PFSK-1 (cell line): ENCODE data around the gene FASTK.

Experiments
- FOXP2 ChIP-seq: optimal IDR thresholded peaks from 2 replicates; pipeline ENCODE3; 2011; ENCODE audit warnings: borderline replicate concordance, control low read depth, inconsistent platforms; ENCODE audit not compliant: insufficient read depth; ENCODE audit errors: extremely low read length, extremely low read depth
- POLR2AphosphoS5 ChIP-seq: IDR thresholded peaks from 2 replicates; pipeline ENCODE4 v1.6.1; 2012; ENCODE audit warnings: low read depth, mild to moderate bottlenecking, control low read depth, low read length, moderate library complexity
- SIN3A ChIP-seq: IDR thresholded peaks from 2 replicates; pipeline ENCODE4 v1.6.1; 2012; ENCODE audit warnings: mild to moderate bottlenecking, low read length, moderate library complexity, borderline replicate concordance; ENCODE audit not compliant: insufficient read depth
- TAF1 ChIP-seq: IDR thresholded peaks from 2 replicates; pipeline ENCODE4 v1.6.1; 2012; ENCODE audit warnings: low read length, control low read depth, borderline replicate concordance; ENCODE audit not compliant: insufficient read depth
- TF ChIP-seq, protein P1 (sequence below), 2 experiments: IDR thresholded peaks; 2 replicates each; pipeline versions ENCODE4 v1.6.1 to v1.8.0; 2011 to 2012; ENCODE audit warnings: low read depth in 2 of 2, low read length in 2 of 2, control low read depth in 1 of 2, inconsistent platforms in 1 of 2, mild to moderate bottlenecking in 1 of 2, moderate library complexity in 1 of 2; ENCODE audit not compliant: insufficient read depth in 1 of 2

The FASTK gene

DNA sequence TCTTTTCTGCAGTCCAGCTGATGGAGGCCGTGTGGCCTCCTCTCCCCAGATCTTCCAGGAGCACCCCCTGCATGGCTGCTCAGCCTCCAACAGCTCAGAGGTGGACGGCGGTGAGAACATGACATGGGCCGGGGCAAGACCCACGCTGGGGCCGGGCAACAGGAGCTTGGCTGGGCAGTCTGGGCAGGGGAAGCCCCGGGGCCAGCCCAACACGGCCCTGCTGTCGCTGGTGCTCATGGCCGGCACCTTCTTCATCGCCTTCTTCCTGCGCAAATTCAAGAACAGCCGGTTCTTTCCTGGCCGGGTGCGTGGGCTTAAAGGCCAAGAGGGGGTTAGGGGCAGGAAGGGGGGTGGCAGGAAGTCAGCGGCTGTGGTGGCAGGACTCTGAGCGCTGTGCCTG is 6.6 kb downstream of the FASTK start:
- TF ChIP-seq FOXP2 = no peak
- TF ChIP-seq POLR2AphosphoS5 = no peak
- TF ChIP-seq, protein P1, sequence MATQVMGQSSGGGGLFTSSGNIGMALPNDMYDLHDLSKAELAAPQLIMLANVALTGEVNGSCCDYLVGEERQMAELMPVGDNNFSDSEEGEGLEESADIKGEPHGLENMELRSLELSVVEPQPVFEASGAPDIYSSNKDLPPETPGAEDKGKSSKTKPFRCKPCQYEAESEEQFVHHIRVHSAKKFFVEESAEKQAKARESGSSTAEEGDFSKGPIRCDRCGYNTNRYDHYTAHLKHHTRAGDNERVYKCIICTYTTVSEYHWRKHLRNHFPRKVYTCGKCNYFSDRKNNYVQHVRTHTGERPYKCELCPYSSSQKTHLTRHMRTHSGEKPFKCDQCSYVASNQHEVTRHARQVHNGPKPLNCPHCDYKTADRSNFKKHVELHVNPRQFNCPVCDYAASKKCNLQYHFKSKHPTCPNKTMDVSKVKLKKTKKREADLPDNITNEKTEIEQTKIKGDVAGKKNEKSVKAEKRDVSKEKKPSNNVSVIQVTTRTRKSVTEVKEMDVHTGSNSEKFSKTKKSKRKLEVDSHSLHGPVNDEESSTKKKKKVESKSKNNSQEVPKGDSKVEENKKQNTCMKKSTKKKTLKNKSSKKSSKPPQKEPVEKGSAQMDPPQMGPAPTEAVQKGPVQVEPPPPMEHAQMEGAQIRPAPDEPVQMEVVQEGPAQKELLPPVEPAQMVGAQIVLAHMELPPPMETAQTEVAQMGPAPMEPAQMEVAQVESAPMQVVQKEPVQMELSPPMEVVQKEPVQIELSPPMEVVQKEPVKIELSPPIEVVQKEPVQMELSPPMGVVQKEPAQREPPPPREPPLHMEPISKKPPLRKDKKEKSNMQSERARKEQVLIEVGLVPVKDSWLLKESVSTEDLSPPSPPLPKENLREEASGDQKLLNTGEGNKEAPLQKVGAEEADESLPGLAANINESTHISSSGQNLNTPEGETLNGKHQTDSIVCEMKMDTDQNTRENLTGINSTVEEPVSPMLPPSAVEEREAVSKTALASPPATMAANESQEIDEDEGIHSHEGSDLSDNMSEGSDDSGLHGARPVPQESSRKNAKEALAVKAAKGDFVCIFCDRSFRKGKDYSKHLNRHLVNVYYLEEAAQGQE (IDR thresholded peaks at IDR 0.05; ENCODE audit: insufficient read depth in 1 of 2, low read depth in 2 of 2, low read length in 2 of 2) = no peak
- no peak for TF ChIP-seq SIN3A
- TF ChIP-seq TAF1 = no peak

DNA sequence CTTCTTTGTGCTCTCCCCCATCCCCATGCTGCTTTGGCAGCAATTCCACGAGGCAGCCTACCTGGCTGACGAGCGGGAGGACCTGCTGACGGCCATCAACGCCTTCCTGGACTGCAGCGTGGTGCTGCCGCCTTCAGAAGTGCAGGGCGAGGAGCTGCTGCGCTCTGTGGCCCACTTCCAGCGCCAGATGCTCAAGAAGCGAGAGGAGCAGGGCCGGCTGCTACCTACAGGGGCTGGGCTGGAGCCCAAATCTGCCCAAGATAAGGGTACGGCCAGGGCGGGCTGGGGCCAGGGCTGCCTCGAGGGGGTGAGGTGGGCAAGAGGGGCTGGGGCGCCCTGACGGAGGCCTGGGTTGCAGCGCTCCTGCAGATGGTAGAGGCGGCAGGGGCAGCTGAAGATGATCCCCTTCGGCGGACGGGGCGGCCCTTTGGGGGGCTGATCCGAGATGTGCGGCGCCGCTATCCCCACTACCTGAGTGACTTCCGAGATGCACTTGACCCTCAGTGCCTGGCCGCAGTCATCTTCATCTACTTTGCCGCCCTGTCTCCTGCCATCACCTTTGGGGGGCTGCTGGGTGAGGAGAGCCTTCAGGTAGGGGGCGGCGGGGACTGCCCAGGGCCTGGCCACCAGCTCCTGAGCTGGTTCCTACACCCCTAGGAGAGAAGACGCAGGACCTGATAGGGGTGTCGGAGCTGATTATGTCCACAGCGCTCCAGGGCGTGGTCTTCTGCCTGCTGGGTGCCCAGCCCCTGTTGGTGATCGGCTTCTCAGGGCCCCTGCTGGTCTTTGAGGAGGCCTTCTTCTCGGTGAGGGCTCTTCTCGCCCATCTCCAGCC is 9.4 kb downstream of the FASTK start:
- TF ChIP-seq FOXP2 (no peak), TAF1 (no peak), POLR2AphosphoS5 (no peak), SIN3A (no peak)
- TF ChIP-seq, protein P1 (IDR thresholded peaks at IDR 0.05; ENCODE audit: insufficient read depth in 1 of 2, low read depth in 2 of 2, low read length in 2 of 2) = no peak

DNA sequence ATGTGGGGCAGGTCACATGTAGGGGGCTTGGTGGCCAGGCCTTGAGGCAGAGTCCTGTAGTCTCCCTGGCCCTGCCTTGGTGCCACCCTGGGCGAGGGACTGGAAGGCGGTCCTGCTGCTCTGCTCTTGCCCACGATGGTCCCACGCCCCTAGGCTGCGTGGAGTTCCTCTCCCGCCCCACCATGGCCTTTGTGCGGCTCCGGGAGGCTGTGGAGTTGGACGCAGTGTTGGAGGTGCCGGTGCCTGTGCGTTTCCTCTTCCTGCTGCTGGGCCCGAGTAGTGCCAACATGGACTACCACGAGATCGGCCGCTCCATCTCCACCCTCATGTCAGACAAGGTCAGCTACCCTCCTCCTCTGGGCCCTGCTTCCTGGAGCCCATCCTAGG is 10.0 kb downstream of the FASTK start:
- TF ChIP-seq TAF1 = no peak

DNA sequence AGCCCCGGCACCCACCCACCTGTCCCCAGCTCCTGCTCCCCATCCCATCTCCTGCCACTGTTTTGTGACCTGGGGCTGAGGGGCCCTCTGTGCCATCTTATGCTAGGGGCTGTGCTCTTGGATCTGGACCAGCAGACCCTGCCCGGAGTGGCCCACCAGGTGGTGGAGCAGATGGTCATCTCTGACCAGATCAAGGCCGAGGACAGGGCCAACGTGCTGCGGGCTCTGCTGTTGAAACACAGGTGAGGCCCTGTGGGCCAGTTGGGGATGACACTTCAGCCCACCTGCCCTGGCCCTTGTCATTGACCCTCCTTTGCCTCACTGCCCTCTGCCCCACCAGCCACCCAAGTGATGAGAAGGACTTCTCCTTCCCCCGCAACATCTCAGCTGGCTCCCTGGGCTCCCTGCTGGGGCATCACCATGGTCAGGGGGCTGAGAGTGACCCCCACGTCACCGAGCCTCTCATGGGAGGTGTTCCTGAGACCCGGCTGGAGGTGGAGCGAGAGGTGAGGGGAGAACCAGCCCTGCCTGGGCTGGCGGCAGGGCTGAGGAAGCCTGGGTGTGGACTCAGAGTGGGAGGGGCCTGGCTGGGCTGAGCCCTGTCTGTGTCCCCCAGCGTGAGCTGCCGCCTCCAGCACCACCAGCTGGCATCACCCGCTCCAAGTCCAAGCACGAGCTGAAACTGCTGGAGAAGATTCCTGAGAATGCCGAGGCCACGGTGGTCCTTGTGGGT is 10.6 kb downstream of the FASTK start:
- TF ChIP-seq FOXP2 (no peak), TAF1 (no peak)
- TF ChIP-seq, protein P1 (IDR thresholded peaks at IDR 0.05; ENCODE audit: insufficient read depth in 1 of 2, low read depth in 2 of 2, low read length in 2 of 2) = no peak

DNA sequence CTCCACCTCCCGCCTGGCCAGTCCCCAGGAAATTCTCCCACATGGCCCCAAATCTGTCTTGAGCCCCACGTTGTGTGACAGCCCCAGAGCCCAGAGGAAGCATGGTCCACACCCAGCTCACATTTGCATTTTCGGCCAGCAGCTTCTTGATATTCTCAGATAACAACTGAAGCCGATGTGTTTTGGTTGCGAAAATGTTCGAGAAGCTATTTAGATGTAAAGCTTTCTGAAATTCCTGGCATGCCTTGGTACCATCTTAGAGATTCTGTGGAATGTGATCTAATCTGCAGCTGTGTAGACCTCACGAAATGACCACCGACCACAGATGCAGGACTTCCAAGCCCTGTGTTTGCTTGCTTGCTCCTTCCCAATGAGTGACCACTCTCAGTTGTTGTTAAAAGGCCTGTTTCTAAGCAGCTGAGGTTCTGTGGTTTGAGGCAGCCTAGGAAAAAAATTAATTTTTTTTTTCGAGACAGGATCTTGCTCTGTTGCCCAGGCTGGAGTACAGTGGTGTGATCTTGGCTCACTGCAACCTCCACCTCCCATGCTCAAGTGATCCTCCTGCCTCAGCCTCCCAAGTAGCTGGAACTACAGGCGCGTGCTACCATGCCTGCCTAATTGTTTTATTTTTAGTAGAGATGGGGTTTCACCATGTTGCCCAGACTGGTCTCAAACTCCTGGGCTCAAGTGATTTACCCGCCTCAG is 12.4 kb downstream of the FASTK start:
- no peak for TF ChIP-seq SIN3A
- TF ChIP-seq, protein P1 (IDR thresholded peaks at IDR 0.05; ENCODE audit: insufficient read depth in 1 of 2, low read depth in 2 of 2, low read length in 2 of 2) = no peak
- no peak for TF ChIP-seq FOXP2
